ENCODE results near the gene SF3B6.
A peak's percentile ranks its signal among the peaks of the same experiment; 100 is the strongest.

The SF3B6 gene

GRCh38 chr2:24076849-24077534 is 866 bp upstream of the SF3B6 start:
- no peaks in the 10 kb centered on the region for H3K36me3 ChIP-seq (replicated peaks; ENCODE audit: insufficient read depth, low read length)
- DNase-seq: peak; percentile 21
- peaks cover 14% of the 10 kb centered on the region for H3F3A ChIP-seq (ENCODE audit: insufficient read depth, low read length)
- no peaks in the 10 kb centered on the region for H3K9me3 ChIP-seq (replicated peaks; ENCODE audit: insufficient read depth, low read length)
- H4K20me1 ChIP-seq (ENCODE audit: insufficient read depth, low read length): no peaks in the 10 kb centered on the region
- H3K27me3 ChIP-seq (replicated peaks; ENCODE audit: insufficient read depth, low read length): no peaks in the 10 kb centered on the region
- H3K4me3 ChIP-seq (ENCODE audit: low read length): peak overlapping the region; percentile 86
- H2AFZ ChIP-seq (ENCODE audit: low read length): peak overlapping the region; percentile 74
- H3K79me2 ChIP-seq (ENCODE audit: low read length): peaks cover 39% of the 10 kb centered on the region
- H3K27ac ChIP-seq (ENCODE audit: low read length): peak overlapping the region; percentile 35; the same call in 1 of the 2 replicates
- TF ChIP-seq EZH2 (optimal IDR thresholded peaks at IDR 0.05; ENCODE audit: low read depth, low read length) (no peak), CTCF (IDR thresholded peaks at IDR 0.05; ENCODE audit: low read length) (no peak), EZH2phosphoT487 (IDR thresholded peaks at IDR 0.05; ENCODE audit: low read length) (no peak)
- H3K9ac ChIP-seq (ENCODE audit: low read length): peak overlapping the region; percentile 63
- H3K4me2 ChIP-seq (ENCODE audit: low read depth, low read length): peak overlapping the region; percentile 85
- no peaks in the 10 kb centered on the region for H3K9me2 ChIP-seq (replicated peaks; ENCODE audit: insufficient read depth, low read length)
- H3K4me1 ChIP-seq (ENCODE audit: low read length): peaks cover 13% of the 10 kb centered on the region

GRCh38 chr2:24075259-24075658 is 867 bp downstream of the SF3B6 start:
- no peaks in the 10 kb centered on the region for H3K9me2 ChIP-seq (replicated peaks; ENCODE audit: insufficient read depth, low read length)
- peak overlapping the region; percentile 85; the same call in 1 of the 2 replicates for H2AFZ ChIP-seq (ENCODE audit: low read length)
- no peak for DNase-seq

GRCh38 chr2:24073816-24074215 is 2.3 kb downstream of the SF3B6 start:
- Histone ChIP-seq H3K27ac (ENCODE audit: low read length) (no peak overlapping the region), H3K9me3 (replicated peaks; ENCODE audit: insufficient read depth, low read length) (no peaks in the 10 kb centered on the region), H3K4me3 (ENCODE audit: low read length) (no peak overlapping the region), H3K79me2 (ENCODE audit: low read length) (peaks cover 49% of the 10 kb centered on the region), H3K27me3 (replicated peaks; ENCODE audit: insufficient read depth, low read length) (no peaks in the 10 kb centered on the region), H3K9ac (ENCODE audit: low read length) (no peak overlapping the region), H4K20me1 (ENCODE audit: insufficient read depth, low read length) (no peaks in the 10 kb centered on the region), H2AFZ (ENCODE audit: low read length) (no peak overlapping the region), H3F3A (ENCODE audit: insufficient read depth, low read length) (peaks cover 14% of the 10 kb centered on the region), H3K4me1 (ENCODE audit: low read length) (peaks cover 13% of the 10 kb centered on the region), H3K4me2 (ENCODE audit: low read depth, low read length) (no peak overlapping the region), H3K9me2 (replicated peaks; ENCODE audit: insufficient read depth, low read length) (no peaks in the 10 kb centered on the region), H3K36me3 (replicated peaks; ENCODE audit: insufficient read depth, low read length) (no peaks in the 10 kb centered on the region)
- no peak for DNase-seq
- TF ChIP-seq EZH2 (optimal IDR thresholded peaks at IDR 0.05; ENCODE audit: low read depth, low read length): no peak
- no peak for TF ChIP-seq EZH2phosphoT487 (IDR thresholded peaks at IDR 0.05; ENCODE audit: low read length)
- TF ChIP-seq CTCF (IDR thresholded peaks at IDR 0.05; ENCODE audit: low read length): no peak

More at GRCh38 chr2:24075259-24075658, 867 bp downstream of the SF3B6 start:
- Histone ChIP-seq H3K27me3 (replicated peaks; ENCODE audit: insufficient read depth, low read length) (no peaks in the 10 kb centered on the region), H3K36me3 (replicated peaks; ENCODE audit: insufficient read depth, low read length) (no peaks in the 10 kb centered on the region), H3K9ac (ENCODE audit: low read length) (peak overlapping the region; percentile 78), H4K20me1 (ENCODE audit: insufficient read depth, low read length) (no peaks in the 10 kb centered on the region), H3K79me2 (ENCODE audit: low read length) (peaks cover 49% of the 10 kb centered on the region), H3K27ac (ENCODE audit: low read length) (no peak overlapping the region), H3F3A (ENCODE audit: insufficient read depth, low read length) (peaks cover 14% of the 10 kb centered on the region), H3K4me3 (ENCODE audit: low read length) (peak overlapping the region; percentile 86), H3K4me2 (ENCODE audit: low read depth, low read length) (peak overlapping the region; percentile 85), H3K9me3 (replicated peaks; ENCODE audit: insufficient read depth, low read length) (no peaks in the 10 kb centered on the region), H3K4me1 (ENCODE audit: low read length) (peaks cover 13% of the 10 kb centered on the region)
- TF ChIP-seq CTCF (IDR thresholded peaks at IDR 0.05; ENCODE audit: low read length) (no peak), EZH2 (optimal IDR thresholded peaks at IDR 0.05; ENCODE audit: low read depth, low read length) (no peak), EZH2phosphoT487 (IDR thresholded peaks at IDR 0.05; ENCODE audit: low read length) (no peak)

Measured in MM.1S (cell line).